Astrocyte (in vitro differentiated cells and primary cell): ENCODE results near the gene TTC9. TPM values are rescaled to one million over a fixed set of nuclear protein-coding genes. Genes with fewer than 3 reads are reported as not detected.

Source experiments
- DNase-seq: peaks from one replicate; pipeline ENCODE4 v3.0.0-alpha.2; 2010; ENCODE audit warnings: low read depth
- FAIRE-seq: peaks from 2 replicates; lab custom pipeline; 2011; peaks lifted over from hg19 to GRCh38; lab: Jason Lieb, UNC
- H2AFZ ChIP-seq: 2 replicates; pipeline ENCODE4 v1.6.0; 2012; ENCODE audit warnings: low read depth, low read length, inconsistent platforms
- H3K27ac ChIP-seq: 2 replicates; pipeline ENCODE4 v1.5.1; 2011; ENCODE audit warnings: low read depth, low read length, inconsistent platforms
- H3K27me3 ChIP-seq: 2 replicates; pipeline ENCODE4 v1.6.0; 2011; ENCODE audit warnings: low read length, inconsistent platforms; ENCODE audit not compliant: insufficient read depth
- H3K36me3 ChIP-seq: 2 replicates; pipeline ENCODE4 v1.5.1; 2011; ENCODE audit warnings: low read length, inconsistent platforms; ENCODE audit not compliant: insufficient read depth
- H3K4me1 ChIP-seq: 2 replicates; pipeline ENCODE4 v1.5.1; 2011; ENCODE audit warnings: low read length, inconsistent platforms; ENCODE audit not compliant: insufficient read depth
- H3K4me2 ChIP-seq: 2 replicates; pipeline ENCODE4 v1.6.0; 2012; ENCODE audit warnings: low read length, inconsistent platforms
- H3K4me3 ChIP-seq: 2 replicates; pipeline ENCODE4 v1.5.1; 2011; ENCODE audit warnings: low read depth, mild to moderate bottlenecking, low read length, inconsistent platforms; ENCODE audit not compliant: insufficient read depth
- H3K79me2 ChIP-seq: 2 replicates; pipeline ENCODE4 v1.6.0; 2012; ENCODE audit warnings: mild to moderate bottlenecking, low read length, inconsistent platforms; ENCODE audit not compliant: insufficient read depth
- H3K9ac ChIP-seq: 2 replicates; pipeline ENCODE4 v1.6.0; 2012; ENCODE audit warnings: mild to moderate bottlenecking, low read length, inconsistent platforms
- H3K9me3 ChIP-seq: 2 replicates; pipeline ENCODE4 v1.5.1; 2012; ENCODE audit warnings: low read depth, mild to moderate bottlenecking, low read length, inconsistent platforms; ENCODE audit not compliant: insufficient read depth
- H4K20me1 ChIP-seq: 2 replicates; pipeline ENCODE4 v1.6.0; 2012; ENCODE audit warnings: low read length, inconsistent platforms; ENCODE audit not compliant: insufficient read depth
- H3K27ac Mint-ChIP-seq: one replicate; pipeline ENCODE4 v1.8.0; 2021; ENCODE audit warnings: mild to moderate bottlenecking, mixed read lengths; ENCODE audit not compliant: unreplicated experiment
- H3K27me3 Mint-ChIP-seq: one replicate; pipeline ENCODE4 v1.8.0; 2021; ENCODE audit warnings: low read depth, mixed read lengths; ENCODE audit not compliant: unreplicated experiment
- H3K36me3 Mint-ChIP-seq: one replicate; pipeline ENCODE4 v1.8.0; 2021; ENCODE audit warnings: low read depth, mixed read lengths; ENCODE audit not compliant: unreplicated experiment
- H3K4me1 Mint-ChIP-seq: one replicate; pipeline ENCODE4 v1.8.0; 2021; ENCODE audit warnings: low read depth, mixed read lengths; ENCODE audit not compliant: unreplicated experiment
- H3K4me3 Mint-ChIP-seq: one replicate; pipeline ENCODE4 v1.8.0; 2021; ENCODE audit warnings: mild to moderate bottlenecking, moderate library complexity, mixed read lengths; ENCODE audit not compliant: unreplicated experiment
- H3K9me3 Mint-ChIP-seq: one replicate; pipeline ENCODE4 v1.8.0; 2021; ENCODE audit warnings: mild to moderate bottlenecking, mixed read lengths; ENCODE audit not compliant: unreplicated experiment
- CTCF ChIP-seq: IDR thresholded peaks from 2 replicates; pipeline ENCODE4 v1.5.1; 2011; ENCODE audit warnings: low read depth, mild to moderate bottlenecking, inconsistent platforms, low read length, moderate library complexity; ENCODE audit not compliant: insufficient read depth
- EZH2 ChIP-seq: IDR thresholded peaks from 2 replicates; pipeline ENCODE4 v1.6.1; 2012; ENCODE audit warnings: mild to moderate bottlenecking, low read length, inconsistent platforms; ENCODE audit not compliant: insufficient read depth
- total RNA-seq: library from RNA; stranded (reverse); gene quantifications from 2 replicates; pipeline ENCODE4 v1.2.1, GENCODE V29; 2021

Gene TTC9
- total RNA-seq, 1 donor from 2014 or later: 8.4 TPM

- Histone ChIP-seq H3K4me3 (no peak overlapping the region), H3K27ac (no peak overlapping the region), H3K79me2 (no peaks in the 10 kb centered on the region), H3K4me2 (no peak overlapping the region), H3K4me1 (no peaks in the 10 kb centered on the region), H3K9me3 (no peaks in the 10 kb centered on the region), H3K27me3 (no peaks in the 10 kb centered on the region), H3K9ac (no peak overlapping the region), H3K36me3 (no peaks in the 10 kb centered on the region), H2AFZ (peak overlapping the region; percentile 1), H4K20me1 (no peaks in the 10 kb centered on the region)
- FAIRE-seq (no peak), DNase-seq (peak; percentile 48)
- no peak for TF ChIP-seq EZH2
- no peak for TF ChIP-seq CTCF
- Mint-ChIP-seq H3K27ac (no peak overlapping the region), H3K9me3 (no peaks in the 10 kb centered on the region), H3K27me3 (peaks cover 7% of the 10 kb centered on the region), H3K36me3 (no peaks in the 10 kb centered on the region), H3K4me3 (no peak overlapping the region), H3K4me1 (peaks cover 14% of the 10 kb centered on the region)
These were observed 56.6 kb downstream of the TTC9 start for GRCh38 chr14:70698288-70698687.

DNA sequence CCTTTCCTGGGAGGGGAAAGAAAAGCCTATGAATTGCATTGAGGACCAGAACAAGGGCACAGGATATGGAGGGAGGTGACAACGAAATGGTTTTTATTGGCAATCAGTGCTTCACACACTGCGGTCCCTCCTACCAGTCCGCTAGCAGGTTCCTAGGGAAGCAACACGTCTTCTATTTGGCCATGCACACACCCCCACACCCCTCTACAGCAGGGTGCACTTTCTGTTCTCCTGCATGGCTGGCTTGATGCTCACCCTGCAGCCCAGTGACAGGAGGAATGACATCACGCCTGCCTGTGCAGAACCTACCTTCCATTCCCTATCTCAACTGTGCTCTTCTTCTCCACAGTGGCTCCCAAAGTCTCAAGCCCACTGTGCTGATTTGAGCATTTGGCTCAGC lies 57.9 kb downstream of the TTC9 start:
- Mint-ChIP-seq H3K4me1 (peaks cover 14% of the 10 kb centered on the region), H3K4me3 (no peak overlapping the region), H3K27ac (no peak overlapping the region), H3K9me3 (no peaks in the 10 kb centered on the region), H3K27me3 (peaks cover 8% of the 10 kb centered on the region), H3K36me3 (no peaks in the 10 kb centered on the region)
- Histone ChIP-seq H3K79me2 (no peaks in the 10 kb centered on the region), H3K36me3 (no peaks in the 10 kb centered on the region), H3K27ac (no peak overlapping the region), H3K9ac (no peak overlapping the region), H4K20me1 (no peaks in the 10 kb centered on the region), H3K4me3 (no peak overlapping the region), H3K4me2 (no peak overlapping the region), H3K27me3 (no peaks in the 10 kb centered on the region), H3K4me1 (no peaks in the 10 kb centered on the region), H2AFZ (no peak overlapping the region), H3K9me3 (no peaks in the 10 kb centered on the region)
- DNase-seq (no peak), FAIRE-seq (no peak)
- TF ChIP-seq EZH2 (no peak), CTCF (no peak)

DNA sequence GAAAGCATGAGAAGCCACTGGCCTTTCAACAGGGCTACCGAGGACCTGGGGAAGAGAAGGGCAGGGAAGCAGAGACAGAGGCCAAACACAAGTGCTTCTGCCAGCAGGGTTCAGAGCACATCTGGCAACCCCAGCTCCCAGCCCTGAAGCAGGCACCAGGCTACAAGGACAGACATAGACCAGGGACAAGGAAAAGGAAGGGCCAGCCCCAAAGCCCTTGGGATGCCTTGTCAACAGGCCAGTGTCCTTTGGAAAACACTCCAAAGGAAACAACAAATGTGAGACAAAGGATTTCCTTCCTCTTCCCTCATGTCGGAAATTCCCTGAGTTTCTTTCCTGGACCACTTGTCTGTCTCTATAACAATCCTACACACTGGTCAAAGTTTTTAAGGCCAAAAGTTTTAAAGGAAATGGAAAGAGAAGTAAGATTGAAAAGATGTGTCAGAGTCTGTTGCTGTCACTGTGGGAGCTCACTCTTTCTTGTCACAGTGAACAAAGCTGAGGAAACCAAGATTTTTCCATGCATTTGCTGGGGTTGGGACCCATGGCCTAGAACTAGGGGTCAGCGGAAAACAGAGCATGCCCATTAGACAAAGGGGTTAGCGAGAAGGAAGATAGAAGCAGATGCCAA lies 59.4 kb downstream of the TTC9 start:
- Histone ChIP-seq H4K20me1 (no peaks in the 10 kb centered on the region), H3K9ac (no peak overlapping the region), H3K27ac (no peak overlapping the region), H3K9me3 (no peaks in the 10 kb centered on the region), H3K4me3 (no peak overlapping the region), H3K27me3 (no peaks in the 10 kb centered on the region), H3K36me3 (no peaks in the 10 kb centered on the region), H3K79me2 (no peaks in the 10 kb centered on the region), H3K4me2 (no peak overlapping the region), H2AFZ (no peak overlapping the region), H3K4me1 (no peaks in the 10 kb centered on the region)
- no peak for TF ChIP-seq EZH2
- TF ChIP-seq CTCF: no peak
- Mint-ChIP-seq H3K27me3 (peaks cover 9% of the 10 kb centered on the region), H3K27ac (no peak overlapping the region), H3K4me3 (no peak overlapping the region), H3K36me3 (no peaks in the 10 kb centered on the region), H3K9me3 (no peaks in the 10 kb centered on the region), H3K4me1 (peaks cover 20% of the 10 kb centered on the region)
- no peak for DNase-seq
- no peak for FAIRE-seq
